HepG2 (cell line): ENCODE data around the gene PMEL. TPM values are rescaled to one million over a fixed set of nuclear protein-coding genes. Genes with fewer than 3 reads are reported as not detected.
A peak's percentile ranks its signal among the peaks of the same experiment; 100 is the strongest.

Experiments
- ATAC-seq: fragments of 200-7000 bp; cut with Tn5 transposase; 3 replicates; pipeline ENCODE4 v1.9.1; 2020; ENCODE audit warnings: mild to moderate bottlenecking, moderate library complexity
- BruUV-seq: library from RNA; stranded (reverse); fragments of 400-500 nt; replicated peaks from 2 replicates; lab custom pipeline; 2021; lab: Mats Ljungman, UMichigan
- CTCF ChIA-PET: fragments of 300-600 bp; formaldehyde crosslinking; extraction: SDS; loops from one replicate; lab custom pipeline; 2021; ENCODE audit warnings: low total read pairs, inconsistent platforms, low intra/inter-chr PET ratio; lab: Yijun Ruan, JAX
- POLR2A ChIA-PET: fragments of 350-600 bp; sonication (Branson Sonifier 250); formaldehyde crosslinking; loops from one replicate; lab custom pipeline; 2020; ENCODE audit warnings: antibody characterized with exemption, inconsistent platforms; lab: Yijun Ruan, JAX
- DNase-seq: peaks from one replicate; pipeline ENCODE4 v3.0.0-alpha.2; 2015; ENCODE audit warnings: low spot score
- FAIRE-seq: peaks from 3 replicates; lab custom pipeline; 2011; peaks lifted over from hg19 to GRCh38; lab: Jason Lieb, UNC
- H2AFZ ChIP-seq: one replicate; pipeline ENCODE4 v1.6.1; 2011; ENCODE audit warnings: low read length, inconsistent platforms
- H3K27ac ChIP-seq: fragments of 300-600 bp; 3 replicates; pipeline ENCODE4 v1.8.0; 2011; ENCODE audit warnings: mixed run types, mild to moderate bottlenecking, mixed read lengths, low read length, inconsistent platforms; ENCODE audit not compliant: insufficient read depth; ENCODE audit errors: extremely low read length
- H3K27me3 ChIP-seq, 2 experiments: fragments of 200-600 bp in 1 of 2; 2 replicates in 1 of 2; 3 replicates in 1 of 2; pipeline versions ENCODE4 v1.6.0 to v1.8.0; 2011; ENCODE audit warnings: low read length in 2 of 2, mild to moderate bottlenecking in 2 of 2, moderate library complexity in 2 of 2, inconsistent platforms in 1 of 2; ENCODE audit not compliant: insufficient read depth in 2 of 2, control insufficient read depth in 1 of 2
- H3K36me3 ChIP-seq, 2 experiments: fragments of 200-600 bp in 1 of 2; replicated peaks in 1 of 2; 2 replicates in 1 of 2; 3 replicates in 1 of 2; pipeline versions ENCODE4 v1.5.1 to v1.8.0; 2011; ENCODE audit warnings: low read length in 2 of 2, inconsistent platforms in 1 of 2; ENCODE audit not compliant: insufficient read depth in 2 of 2, control insufficient read depth in 1 of 2
- H3K4me1 ChIP-seq: 2 replicates; pipeline ENCODE4 v1.5.1; 2012; ENCODE audit warnings: low read length, inconsistent platforms; ENCODE audit not compliant: insufficient read depth
- H3K4me2 ChIP-seq: 2 replicates; pipeline ENCODE4 v1.6.0; 2011; ENCODE audit warnings: low read depth, low read length, inconsistent platforms
- H3K4me3 ChIP-seq, 3 experiments: fragments of 200-600 bp in 1 of 3; sonication (generic), shearing (Covaris generic) in 1 of 3; replicated peaks in 1 of 3; 2 replicates each; pipeline ENCODE4 v1.5.1; 2011 to 2016; ENCODE audit warnings: low read length in 3 of 3, inconsistent platforms in 2 of 3, low read depth in 2 of 3, mild to moderate bottlenecking in 2 of 3, control low read depth in 1 of 3, mixed read lengths in 1 of 3; ENCODE audit not compliant: insufficient read depth in 1 of 3
- H3K79me2 ChIP-seq: one replicate; pipeline ENCODE4 v1.6.1; 2011; ENCODE audit warnings: low read length, inconsistent platforms; ENCODE audit not compliant: insufficient read depth
- H3K9ac ChIP-seq: 2 replicates; pipeline ENCODE4 v1.6.0; 2011; ENCODE audit warnings: mild to moderate bottlenecking, low read depth, low read length, inconsistent platforms; ENCODE audit not compliant: insufficient read depth
- H3K9me3 ChIP-seq: 2 replicates; pipeline ENCODE4 v1.5.1; 2012; ENCODE audit warnings: mild to moderate bottlenecking, low read length
- H4K20me1 ChIP-seq: 2 replicates; pipeline ENCODE4 v1.6.0; 2011; ENCODE audit warnings: inconsistent platforms, mild to moderate bottlenecking, low read length, moderate library complexity; ENCODE audit not compliant: insufficient read depth
- ADNP ChIP-seq: sonication (generic); formaldehyde crosslinking; IDR thresholded peaks from 2 replicates; pipeline ENCODE4 v1.4.0; 2020; ENCODE audit warnings: missing genetic modification reagents
- ATF7-NPFF ChIP-seq: sonication (generic); formaldehyde crosslinking; IDR thresholded peaks from 2 replicates; pipeline ENCODE4 v1.8.1; 2023; ENCODE audit warnings: mild to moderate bottlenecking, low read depth, missing genetic modification reagents, moderate library complexity
- CENPBD1 ChIP-seq: sonication (generic); formaldehyde crosslinking; IDR thresholded peaks from 2 replicates; pipeline ENCODE4 v1.8.0; 2022; ENCODE audit warnings: missing genetic modification reagents, low read depth, mild to moderate bottlenecking, borderline replicate concordance
- ETV5 ChIP-seq: IDR thresholded peaks from 2 replicates; pipeline ENCODE4 v1.6.1; 2018; ENCODE audit warnings: missing biosample characterization, missing genetic modification reagents, inconsistent platforms, borderline replicate concordance
- POLR2A ChIP-seq, 2 experiments: IDR thresholded peaks; 2 replicates each; pipeline ENCODE4 v1.6.1; 2011; ENCODE audit warnings: low read depth in 2 of 2, low read length in 2 of 2, mild to moderate bottlenecking in 1 of 2, moderate library complexity in 1 of 2; ENCODE audit not compliant: insufficient read depth in 1 of 2
- SMC3 ChIP-seq: IDR thresholded peaks from 2 replicates; pipeline ENCODE4 v1.6.1; 2011; ENCODE audit warnings: low read length, improper control_type of control experiment
- SMYD3 ChIP-seq: sonication (generic); formaldehyde crosslinking; IDR thresholded peaks from 2 replicates; pipeline ENCODE4 v1.8.1; 2023; ENCODE audit warnings: mild to moderate bottlenecking, missing genetic modification reagents
- SYNCRIP ChIP-seq: fragments of 200-400 bp; formaldehyde crosslinking; IDR thresholded peaks from 2 replicates; pipeline ENCODE4 v1.6.1; 2018; ENCODE audit warnings: mild to moderate bottlenecking, low read depth, low read length; ENCODE audit not compliant: insufficient read depth
- ZBTB37 ChIP-seq: sonication (generic); formaldehyde crosslinking; IDR thresholded peaks from 2 replicates; pipeline ENCODE4 v1.4.0; 2020; ENCODE audit warnings: mild to moderate bottlenecking, missing genetic modification reagents
- ZFP36L2 ChIP-seq: sonication (generic); formaldehyde crosslinking; IDR thresholded peaks from 2 replicates; pipeline ENCODE4 v1.4.0; 2020; ENCODE audit warnings: missing genetic modification reagents
- ZNF160 ChIP-seq: sonication (generic); formaldehyde crosslinking; IDR thresholded peaks from 2 replicates; pipeline ENCODE4 v1.8.0; 2022; ENCODE audit warnings: mild to moderate bottlenecking, inconsistent platforms, missing genetic modification reagents
- ZNF367 ChIP-seq: sonication (generic); formaldehyde crosslinking; IDR thresholded peaks from 2 replicates; pipeline ENCODE4 v1.4.0; 2020; ENCODE audit warnings: missing genetic modification reagents, borderline replicate concordance
- ZNF451 ChIP-seq: sonication (generic); formaldehyde crosslinking; IDR thresholded peaks from 2 replicates; pipeline ENCODE4 v1.5.0; 2020; ENCODE audit warnings: mild to moderate bottlenecking, missing genetic modification reagents
- ZNF577 ChIP-seq: sonication (generic); formaldehyde crosslinking; IDR thresholded peaks from 2 replicates; pipeline ENCODE4 v1.4.0; 2020; ENCODE audit warnings: mild to moderate bottlenecking, low read depth, missing genetic modification reagents, borderline replicate concordance
- ZNF792 ChIP-seq: IDR thresholded peaks from 2 replicates; pipeline ENCODE4 v1.6.1; 2016
- ZNF891 ChIP-seq: sonication (generic); formaldehyde crosslinking; IDR thresholded peaks from 2 replicates; pipeline ENCODE4 v1.5.0; 2020; ENCODE audit warnings: mild to moderate bottlenecking, missing genetic modification reagents
- ZSCAN21 ChIP-seq: sonication (generic); formaldehyde crosslinking; IDR thresholded peaks from 2 replicates; pipeline ENCODE4 v1.8.0; 2022; ENCODE audit warnings: mild to moderate bottlenecking, missing genetic modification reagents, moderate library complexity, borderline replicate concordance
- WGBS: methylation state at CpG from one replicate; pipeline ENCODE4 v1.1.6; 2017; ENCODE audit warnings: low lambda C conversion rate; 5-methylcytosine and 5-hydroxymethylcytosine counted together
- in situ Hi-C: cut with HindIII; loops from 2 replicates; pipeline ENCODE4 v1.10.0; 2017; ENCODE audit warnings: low pct_unique_long_range_greater_than_20kb; ENCODE audit not compliant: extremely low pct_ligation_motif_present
- intact Hi-C: fragments of 100-400 bp; cut with micrococcal nuclease; formaldehyde crosslinking; loops from one replicate; pipeline ENCODE4 v1.10.0; 2022; ENCODE audit not compliant: unreplicated experiment
- polyA plus RNA-seq, 8 experiments: library from polyadenylated mRNA; depleted of rRNA in 3 of 8; stranded (reverse) in 7 of 8; unstranded in 1 of 8; fragments of >200 nt; fragmentation: Illumina TruSeq in 4 of 8; extraction: Trizol in 4 of 8; gene quantifications; 2 replicates each; pipeline versions ENCODE4 v1.2.1 to v1.2.3, GENCODE V29; 2011 to 2016; ENCODE audit warnings: low read depth in 4 of 8, missing spikeins in 1 of 8, mixed read lengths in 1 of 8; ENCODE audit not compliant: insufficient read depth in 1 of 8
- total RNA-seq, 5 experiments: library from RNA; depleted of rRNA; stranded (reverse); fragments of >200 nt; fragmentation: Illumina TruSeq; extraction: Trizol; gene quantifications; 2 replicates each; pipeline ENCODE4 v1.2.3, GENCODE V29; 2016; ENCODE audit warnings: low read depth in 1 of 5

Gene PMEL
- total and polyA plus RNA-seq, 2 of the 13 experiments (the other 11 are each of a cell fraction or from before 2014, with no cell fraction given): 0.49 to 3.3 TPM

DNA sequence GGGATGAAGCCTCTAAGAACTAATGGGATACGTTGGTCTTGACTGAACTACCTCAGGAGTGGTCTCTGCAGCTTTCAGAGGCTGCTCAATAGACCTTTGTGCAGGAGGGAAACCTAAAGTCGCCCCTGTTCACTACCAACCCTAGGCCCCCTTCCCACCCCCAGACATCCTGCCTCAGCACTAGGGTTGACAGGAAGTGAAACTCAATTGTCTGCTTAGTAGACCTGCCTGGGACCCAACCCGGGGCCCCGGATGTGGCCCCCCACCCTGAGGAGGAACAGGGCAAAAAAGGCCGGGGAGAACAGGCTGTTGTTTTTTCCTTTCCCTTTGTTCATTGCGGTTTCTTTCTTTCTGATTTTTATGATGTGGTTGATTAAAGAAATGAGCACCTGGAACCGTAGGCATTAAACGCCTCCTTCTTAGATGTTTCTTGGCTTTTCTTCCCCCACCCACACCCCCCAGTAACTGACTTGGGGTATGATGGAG is 36.5 kb downstream of the PMEL start (continued):
- TF ChIP-seq SMYD3 (CRISPR knock-in tag): no peak
- no peak for TF ChIP-seq ZSCAN21 (CRISPR knock-in tag)
- no peak for TF ChIP-seq ZNF577 (CRISPR knock-in tag)
- TF ChIP-seq ZNF792 (CRISPR knock-in tag): 0 out of 2 replicates have a peak, but pooled peaks have one; percentile 5
- TF ChIP-seq ETV5 (CRISPR knock-in tag): peak; percentile 64; the same call in 1 of the 2 replicates
- TF ChIP-seq ADNP (CRISPR knock-in tag): no peak

GRCh38 chr12:55927588-55928502 is 38.0 kb downstream of the PMEL start, which contains the start of gene PYM1:
PYM1 (minus strand) TSS chr12:55927894; CDS start chr12:55927761, 133 bp downstream.
- intact Hi-C loops (loop anchor here (1.0 kb wide), 2 partner anchors 99 to 111 kb away; partner anchors contain the start of genes DNAJC14 and SARNP), in situ Hi-C loops (loop anchor here (5.0 kb wide), 1 partner anchor 96 kb away; no protein-coding TSS in a partner anchor)
- Histone ChIP-seq H3K9me3 (no peaks in the 10 kb centered on the region), H3K4me3 (peak within 1 kb of the TSS; percentile 72 to 90 (median 89)), H3K9ac (peak within 1 kb of the TSS; percentile 96), H2AFZ (no peak within 1 kb of the TSS), H3K4me1 (peaks cover 59% of the 10 kb centered on the region), H3K36me3 (no peaks in the 10 kb centered on the region; a peak in 2 of 5 replicates), H3K4me2 (peak within 1 kb of the TSS; percentile 97), H3K27ac (peak within 1 kb of the TSS; percentile 96), H3K79me2 (peaks cover 44% of the 10 kb centered on the region), H3K27me3 (peaks cover 0 to 8% of the 10 kb centered on the region in 2 experiments; a peak in 1 of 5 replicates), H4K20me1 (peaks cover 9% of the 10 kb centered on the region; the same call in 1 of the 2 replicates)
- ATAC-seq (peak; percentile 72), FAIRE-seq (no peak), DNase-seq (peak; percentile 89)
- ChIA-PET CTCF (interaction anchor here (1.9 kb wide), 1 partner anchor 12 kb away, joined by 8 read pairs; no protein-coding TSS in a partner anchor), POLR2A (interaction anchor here (0.6 to 10.5 kb wide), 19 partner anchors 9 to 207 kb away, joined by 3 to 108 read pairs (median 4); partner anchors contain the start of genes DNAJC14, ORMDL2, RAB5B and RDH5)
- 0% methylated on average over 18 of the region's 49 CpGs for WGBS
- TSS peak; percentile 81 for BruUV-seq
- TF ChIP-seq ZNF891 (CRISPR knock-in tag) (peak; percentile 73; the same call in 1 of the 2 replicates), POLR2A (IDR thresholded peaks at IDR 0.05; ENCODE audit: insufficient read depth in 1 of 2, low read depth in 2 of 2, low read length in 2 of 2) (peak; percentile 64 to 86), ZNF367 (CRISPR knock-in tag) (no peak), ZFP36L2 (CRISPR knock-in tag) (no peak), ZNF160 (CRISPR knock-in tag) (peak; percentile 41; the same call in 1 of the 2 replicates), ATF7-NPFF (CRISPR knock-in tag) (no peak), CENPBD1 (CRISPR knock-in tag) (no peak), ZNF451 (no peak), ZBTB37 (CRISPR knock-in tag) (no peak), SMC3 (no peak), SYNCRIP (no peak)
